Renal cortex interstitium (tissue), 11 donors: Measurements from ENCODE around the gene TNC. TPM values are rescaled to one million over a fixed set of nuclear protein-coding genes. Genes with fewer than 3 reads are reported as not detected.

Experiments
- DNase-seq, 11 donors: peaks; one replicate each; pipeline ENCODE4 v3.0.0-alpha.2; 2013; ENCODE audit warnings: low read depth in 9 of 11, low spot score in 4 of 11; ENCODE audit errors: extremely low read depth in 1 of 11
- polyA plus RNA-seq, 3 donors: library from polyadenylated mRNA; unstranded; fragments of 120-200 nt; gene quantifications; one replicate each; pipeline ENCODE4 v1.2.1, GENCODE V29; 2013; ENCODE audit not compliant: insufficient read length in 3 of 3

TNC gene
- polyA plus RNA-seq, 3 donors = 329 to 375 (median 366) TPM

DNA sequence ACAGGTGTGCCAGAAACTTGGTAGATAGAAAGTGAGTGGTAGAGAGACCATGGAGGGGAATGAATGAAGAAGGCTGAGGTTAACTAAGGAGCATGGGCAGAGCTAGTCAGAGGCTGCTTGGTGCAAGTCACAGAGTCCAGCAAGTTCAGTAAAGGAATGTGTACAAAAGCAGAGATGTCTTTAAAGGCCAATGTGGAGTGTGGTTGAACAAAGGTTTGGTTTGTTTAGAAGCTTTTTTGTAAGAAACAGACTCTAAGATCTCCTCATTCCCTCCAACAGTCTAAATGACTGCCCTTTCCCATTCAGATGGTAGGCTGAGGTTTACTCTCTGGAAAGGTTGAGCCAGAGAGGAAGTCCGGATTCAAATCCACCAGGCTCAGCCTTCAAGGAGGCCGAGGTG is 84.2 kb downstream of the TNC start:
- no peak for DNase-seq

DNA sequence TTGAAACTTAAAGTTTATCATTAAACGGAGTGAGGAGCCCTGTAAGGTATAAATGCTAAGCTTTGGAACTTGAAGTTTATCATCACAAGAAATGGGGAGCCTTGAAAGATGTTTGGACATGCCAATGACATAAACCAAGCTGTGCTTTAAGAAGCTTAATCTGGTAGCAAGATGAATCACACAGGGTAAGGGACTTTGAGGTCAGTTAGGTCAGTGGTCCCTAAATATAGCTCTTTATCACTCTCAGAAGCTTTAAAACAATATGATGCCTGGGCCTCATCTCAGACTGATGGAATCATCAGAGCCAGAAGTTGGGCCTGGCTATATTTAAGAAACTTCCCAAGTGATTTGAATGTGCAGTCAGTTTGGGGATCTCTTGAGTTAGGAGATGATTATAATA is 85.7 kb downstream of the TNC start:
- no peak for DNase-seq

DNA sequence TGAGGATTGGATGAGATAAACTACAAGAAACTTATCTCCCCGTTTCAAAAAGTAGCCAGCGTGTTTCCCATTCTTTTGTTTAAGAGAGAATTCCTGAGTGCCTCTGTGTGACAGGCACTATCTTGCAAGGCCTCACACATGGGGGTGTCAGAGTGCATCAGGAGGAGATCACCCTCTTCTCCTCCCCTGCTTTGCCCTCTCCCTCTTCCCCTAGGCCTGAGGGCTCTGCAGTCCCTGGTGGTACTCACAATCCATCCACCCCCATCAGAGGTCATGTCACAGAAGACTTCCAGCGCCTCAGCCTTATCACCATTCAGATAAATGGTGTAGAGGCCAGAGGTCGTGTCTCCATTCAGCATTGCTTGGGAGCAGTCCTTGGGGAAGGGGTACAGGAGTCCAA is 88.0 kb downstream of the TNC start:
- no peak for DNase-seq

DNA sequence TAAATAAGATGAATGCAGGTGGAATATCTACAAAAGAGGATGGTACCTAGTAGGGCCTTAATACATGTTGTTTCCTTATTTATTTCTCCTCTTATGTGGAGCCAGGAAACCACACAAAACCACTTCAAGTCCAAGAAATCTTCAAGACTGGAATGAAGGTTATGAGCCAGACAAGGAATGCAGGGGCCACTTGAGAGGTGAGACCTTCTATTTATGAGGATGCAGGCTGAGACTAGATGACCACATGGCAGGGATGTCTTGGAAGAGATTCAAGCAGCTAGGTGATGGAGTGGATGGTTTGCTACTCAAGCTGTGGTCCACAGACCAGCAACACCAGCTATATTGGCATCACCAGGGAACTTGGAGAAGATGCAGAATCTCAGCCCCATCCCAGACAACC is 92.2 kb downstream of the TNC start:
- DNase-seq = no peak

DNA sequence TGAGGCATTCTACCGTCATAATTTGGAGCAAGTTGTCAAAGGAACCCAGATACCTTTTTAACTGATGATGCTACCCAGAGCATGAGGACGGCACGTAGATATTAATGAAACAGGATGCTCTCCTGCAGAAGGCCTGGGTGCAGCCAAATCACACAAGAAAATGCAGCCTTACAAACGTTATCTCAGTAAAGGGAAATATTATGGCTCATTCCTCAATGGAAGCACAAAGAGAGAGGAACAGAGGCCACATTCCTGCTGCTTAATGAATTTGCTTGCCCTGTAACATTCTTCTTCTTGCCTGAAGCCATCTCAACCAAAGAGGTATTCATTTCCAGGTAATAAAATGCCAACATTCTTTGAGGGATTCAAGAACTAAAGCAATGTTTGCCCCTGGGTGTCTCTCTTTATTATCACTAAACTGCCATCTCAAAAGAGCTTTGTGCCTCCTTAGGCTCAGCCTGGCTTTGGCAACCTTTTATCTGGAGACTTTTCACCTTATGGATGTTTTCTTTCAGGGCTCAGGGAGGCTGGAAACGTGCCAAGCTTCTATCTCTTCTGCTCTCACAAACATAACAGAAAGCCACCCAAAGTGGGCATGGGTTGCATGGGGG is 92.9 kb downstream of the TNC start:
- DNase-seq = no peak

DNA sequence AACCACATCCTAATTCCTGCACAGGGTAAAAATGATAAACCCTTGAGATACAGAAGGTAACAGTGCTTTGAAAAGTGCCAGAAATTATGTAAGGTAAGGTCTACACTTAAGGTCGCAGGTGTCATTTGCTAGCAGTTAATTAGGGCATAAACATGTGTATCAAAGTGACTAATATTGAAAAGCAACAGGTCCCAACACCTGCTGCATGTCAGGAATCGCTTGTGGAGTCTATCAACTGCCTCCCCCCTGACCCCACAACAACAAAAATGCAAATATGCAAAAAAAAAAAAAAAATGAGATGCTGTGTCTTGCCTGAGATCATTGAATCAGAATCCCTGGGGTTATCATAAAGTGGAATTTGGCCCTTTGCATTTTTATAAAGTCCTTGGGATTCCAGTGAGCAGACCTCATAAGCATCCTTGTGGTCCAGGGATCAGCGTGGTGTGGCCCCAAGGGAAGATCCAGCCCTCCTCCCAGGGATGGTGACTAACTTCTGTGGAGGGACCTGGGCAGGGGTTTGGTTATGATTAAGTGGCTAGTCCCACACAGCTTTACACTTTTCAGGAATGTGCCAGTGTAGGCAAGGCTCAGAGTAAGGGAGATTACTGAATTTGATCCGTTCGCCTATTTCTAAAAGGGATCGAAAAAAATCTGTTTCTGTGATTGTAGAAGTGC is 95.1 kb downstream of the TNC start:
- DNase-seq = no peak

DNA sequence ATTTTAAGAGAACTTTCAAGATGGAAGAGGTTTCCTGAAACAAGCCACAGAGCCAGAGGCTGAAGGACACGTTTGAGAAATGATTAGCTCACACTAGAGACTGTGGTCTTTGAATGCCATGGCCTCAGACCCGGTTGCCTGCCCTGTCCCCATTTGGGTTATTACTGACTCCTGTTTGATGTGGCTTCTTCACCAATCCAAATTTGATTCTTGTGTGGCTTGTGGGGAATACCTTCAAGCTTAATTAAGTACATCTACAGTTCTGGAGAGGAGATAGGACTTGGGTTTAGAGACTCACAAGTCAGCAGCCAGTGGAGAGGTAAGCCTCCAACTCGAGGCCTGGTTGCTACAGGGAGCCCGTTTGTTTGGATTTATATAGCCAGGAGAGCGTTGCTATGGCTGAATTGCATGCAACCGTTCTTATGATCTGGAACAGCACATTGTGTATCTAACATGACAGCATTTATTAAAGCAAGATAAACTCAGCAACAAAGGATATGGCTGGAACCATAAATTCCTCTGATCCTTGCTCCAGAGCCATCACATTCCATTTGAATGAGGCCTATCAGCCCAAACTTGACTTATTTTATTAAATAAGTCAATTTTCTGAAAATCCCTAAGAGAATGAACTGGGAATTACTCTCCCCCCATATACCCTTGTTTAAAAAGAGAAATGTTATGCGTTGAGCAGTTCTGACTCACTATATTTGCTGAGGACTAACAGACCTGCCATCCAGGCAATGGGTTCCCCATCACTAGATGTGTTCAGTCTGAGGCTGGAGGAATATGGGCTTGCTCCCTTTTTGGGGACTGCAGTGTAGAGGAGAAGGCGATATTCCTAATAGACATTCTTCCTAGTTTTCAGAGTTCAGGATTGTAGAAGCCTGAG is 99.2 kb downstream of the TNC start:
- peak in 4 of 11 donors; percentile 2 to 10 (median 6) for DNase-seq

DNA sequence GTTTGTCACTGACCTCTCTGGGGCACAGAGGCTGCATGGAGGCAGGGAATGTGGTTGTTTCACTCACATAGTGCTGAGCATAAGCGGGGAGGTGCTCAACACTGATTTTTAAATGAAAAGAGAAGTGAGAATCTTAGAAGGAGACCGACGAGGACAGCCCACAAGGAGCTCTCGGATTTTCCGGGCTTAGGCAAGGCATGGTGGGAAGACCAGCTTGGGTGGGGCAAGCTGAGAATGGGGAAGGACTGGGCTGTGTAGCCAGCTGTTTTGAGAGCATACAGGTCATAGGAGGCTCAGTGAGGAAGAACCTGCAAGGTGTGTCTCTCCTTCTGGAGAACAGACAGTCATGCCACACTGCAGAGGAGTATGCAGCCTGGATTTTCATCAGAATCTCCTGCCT is 101.6 kb downstream of the TNC start:
- DNase-seq = no peak

DNA sequence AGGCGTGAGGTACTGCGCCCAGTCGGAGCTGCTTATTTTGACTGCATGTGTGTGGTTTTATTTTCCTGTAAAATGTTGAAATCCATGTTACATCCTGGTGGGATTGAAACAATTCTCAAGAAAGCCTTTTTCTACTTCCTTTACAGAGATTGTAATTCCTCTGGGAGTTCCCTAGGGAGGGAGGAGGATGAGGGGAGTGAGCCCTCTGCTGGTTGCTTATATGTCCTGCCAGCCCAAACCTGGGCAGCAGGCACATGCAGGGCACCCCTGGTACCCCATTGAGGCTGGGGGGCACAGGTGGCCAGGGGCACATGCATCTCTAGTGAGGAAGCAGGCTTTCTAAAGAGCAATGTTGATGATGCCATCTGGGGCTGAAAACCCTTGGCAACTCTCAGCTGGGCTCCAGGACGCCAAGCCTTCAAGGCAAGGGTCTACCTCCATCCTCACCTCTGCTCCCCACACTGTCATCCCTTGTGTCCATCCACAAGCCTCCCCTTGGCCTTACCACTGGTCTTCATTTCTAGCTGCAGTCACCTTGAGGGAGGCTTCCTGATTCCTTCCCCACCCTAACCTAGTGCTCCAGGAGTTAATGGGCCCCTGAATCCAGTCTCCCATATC is 102.8 kb downstream of the TNC start:
- peak in 7 of 11 donors; percentile 7 to 24 (median 16) for DNase-seq

DNA sequence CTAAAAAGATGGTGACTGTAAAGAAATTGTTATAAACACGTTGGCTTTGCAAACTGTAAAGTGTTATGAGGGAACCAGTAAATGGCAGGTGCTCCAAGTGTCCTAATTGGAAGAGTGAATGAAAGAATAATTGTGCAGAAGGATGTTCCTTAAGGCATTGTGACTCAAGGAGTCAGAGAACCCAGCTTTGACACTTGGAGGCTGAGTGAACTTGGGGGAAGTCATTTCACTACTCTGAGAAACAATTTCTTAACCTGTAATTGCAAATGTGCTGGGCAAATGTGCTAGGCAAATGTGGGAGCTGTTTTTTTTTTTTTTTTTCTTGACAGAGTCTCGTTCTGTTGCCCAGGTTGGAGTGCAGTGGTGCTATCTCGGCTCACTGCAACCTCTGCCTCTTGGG is 103.5 kb downstream of the TNC start:
- DNase-seq = no peak

DNA sequence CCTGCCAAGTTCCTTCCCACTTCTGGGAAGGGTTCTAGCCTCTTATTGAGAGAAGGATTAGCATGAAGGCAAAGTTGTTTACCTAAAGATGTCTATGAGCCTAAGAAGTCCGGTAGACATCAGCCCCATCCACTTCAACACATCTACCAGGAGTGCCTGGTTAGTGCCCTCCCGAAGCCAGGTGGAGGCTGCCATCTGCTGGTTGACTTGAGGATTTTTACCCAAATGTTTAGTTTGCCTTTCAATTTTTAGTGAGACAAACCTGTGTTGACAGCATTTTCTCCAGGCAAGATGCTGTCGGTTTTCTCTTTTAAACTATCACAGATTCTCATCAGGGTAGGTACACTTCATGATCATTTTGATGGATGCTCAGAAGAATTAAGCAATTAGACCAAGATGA is 104.0 kb downstream of the TNC start:
- DNase-seq = peak in 10 of 11 donors; percentile 25 to 62 (median 47)

DNA sequence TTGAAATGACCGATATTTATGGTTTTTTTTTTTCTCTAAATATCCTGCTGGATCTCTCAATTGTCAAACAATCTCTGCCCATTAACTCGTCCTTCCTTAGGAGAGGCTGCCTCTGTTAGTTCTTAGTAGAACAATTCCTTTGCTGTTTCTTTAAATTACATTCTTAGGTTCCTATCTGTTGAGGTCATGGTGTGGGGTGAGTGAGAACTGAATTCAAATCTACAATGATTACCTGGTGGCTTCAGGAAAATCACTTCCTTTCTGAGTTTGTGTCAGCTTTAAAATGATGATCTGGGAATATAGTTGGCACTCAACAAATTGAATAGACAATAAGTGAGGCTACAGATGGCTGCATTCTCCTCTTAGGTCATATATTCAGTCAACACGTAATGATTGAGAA is 105.5 kb downstream of the TNC start:
- no peak for DNase-seq

DNA sequence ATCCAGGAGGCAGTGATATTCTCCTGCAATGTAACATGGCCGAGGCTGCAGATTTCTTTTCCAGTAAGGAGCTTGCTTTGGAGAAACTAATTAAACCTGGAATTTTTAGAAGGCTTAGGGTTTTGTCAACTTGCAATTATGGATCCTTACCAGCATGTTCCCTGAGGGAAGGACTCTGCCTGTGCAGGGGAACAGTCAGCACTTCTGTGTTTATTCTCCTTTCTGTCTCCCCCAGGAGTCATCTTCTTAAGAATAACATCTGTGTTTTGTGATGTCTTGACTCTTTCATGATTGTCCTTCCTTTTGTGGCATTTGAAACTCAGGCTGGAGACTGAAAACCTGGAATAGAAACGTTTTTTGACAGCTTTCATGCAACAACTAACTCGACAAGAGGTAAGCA is 107.1 kb downstream of the TNC start:
- DNase-seq = no peak

DNA sequence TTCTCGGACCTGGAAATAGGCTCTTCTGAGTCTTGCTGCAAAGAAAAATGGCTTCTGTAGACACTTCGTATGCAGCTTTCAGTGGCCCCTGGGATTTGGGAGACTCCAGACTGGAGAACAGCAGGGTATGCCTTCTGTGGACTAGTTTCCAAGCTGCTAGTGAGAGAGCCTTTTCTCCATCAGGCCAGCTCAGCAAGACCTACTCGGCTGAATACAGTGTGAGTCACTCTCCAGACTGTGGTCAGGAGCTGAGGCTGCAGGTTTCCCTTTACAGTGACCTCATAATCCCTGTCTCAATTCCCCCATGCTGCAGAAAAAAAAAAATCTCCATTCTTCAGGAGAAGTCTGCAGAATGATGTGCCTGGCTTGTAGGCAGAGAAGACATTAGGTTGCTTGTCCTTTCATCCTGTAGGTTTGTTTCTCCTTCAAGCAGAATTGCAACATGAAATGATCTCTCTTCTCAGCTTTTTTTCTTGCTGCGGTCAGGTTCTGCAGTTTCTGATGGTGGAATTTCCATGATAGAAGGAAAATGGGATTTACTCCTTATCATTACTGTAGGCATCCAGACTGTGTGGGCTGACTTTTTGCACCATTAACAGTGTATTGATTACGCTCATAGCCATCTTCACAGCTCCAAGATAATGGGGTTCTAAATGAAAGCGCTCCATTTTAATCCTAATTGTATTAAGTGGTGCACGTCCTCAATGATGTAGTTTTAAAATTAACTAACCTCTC is 109.3 kb downstream of the TNC start:
- DNase-seq = no peak

DNA sequence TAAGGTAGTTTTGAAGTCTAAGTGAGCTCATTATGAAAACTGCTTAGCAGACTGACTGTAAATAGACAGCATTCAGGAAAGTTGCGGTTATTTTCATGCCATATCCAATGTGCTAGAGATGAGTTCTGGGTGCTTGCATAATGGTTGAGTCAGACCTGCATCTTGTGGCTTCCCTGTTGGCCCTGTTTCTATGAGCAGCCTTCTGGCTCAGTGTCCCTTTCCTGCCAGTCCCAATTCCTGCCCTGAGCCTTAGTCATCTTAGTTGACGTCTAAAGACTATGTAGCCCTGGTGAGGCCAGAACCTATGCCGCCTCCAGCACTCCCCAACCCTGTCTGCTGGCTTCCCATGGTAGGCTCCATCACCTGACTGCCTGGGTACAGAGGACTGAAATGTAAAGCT is 111.3 kb downstream of the TNC start:
- DNase-seq = no peak

DNA sequence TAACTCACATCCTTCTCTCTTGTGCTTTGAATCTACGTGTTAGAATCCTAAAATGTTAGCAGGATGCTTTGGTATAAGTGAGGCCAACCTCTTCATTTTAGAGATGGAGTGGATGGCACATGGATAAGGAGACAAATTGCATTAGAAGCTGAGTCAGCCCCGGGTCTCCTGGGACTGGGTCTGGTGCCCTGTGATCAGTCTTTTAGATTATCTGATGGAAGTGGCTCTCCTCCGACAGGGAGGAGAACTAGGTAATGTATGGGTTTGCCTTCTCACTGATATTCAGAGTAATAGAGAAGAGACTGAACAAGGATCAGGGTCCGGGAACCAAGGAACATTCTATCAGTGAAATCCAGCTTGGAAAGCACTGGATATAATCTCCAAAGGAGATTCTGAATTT is 112.6 kb downstream of the TNC start:
- no peak for DNase-seq

DNA sequence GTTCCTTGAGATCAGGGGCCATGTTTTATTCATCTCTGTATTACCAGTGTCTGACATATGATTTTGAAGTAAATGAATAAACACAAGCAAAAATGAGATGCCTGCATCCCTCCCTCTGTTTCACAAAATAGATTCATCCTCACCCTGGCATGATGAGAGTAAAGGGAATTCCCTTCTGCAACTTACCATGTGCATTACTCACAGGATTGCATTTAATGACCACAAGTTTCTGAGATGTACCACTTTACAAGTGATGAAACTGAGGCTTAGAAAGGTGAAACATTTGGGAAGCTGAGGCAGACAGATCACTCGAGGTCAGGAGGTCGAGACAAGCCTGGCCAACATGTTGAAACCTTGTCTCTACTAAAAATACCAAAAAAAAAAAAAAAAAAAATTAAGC is 113.4 kb downstream of the TNC start:
- DNase-seq = no peak

DNA sequence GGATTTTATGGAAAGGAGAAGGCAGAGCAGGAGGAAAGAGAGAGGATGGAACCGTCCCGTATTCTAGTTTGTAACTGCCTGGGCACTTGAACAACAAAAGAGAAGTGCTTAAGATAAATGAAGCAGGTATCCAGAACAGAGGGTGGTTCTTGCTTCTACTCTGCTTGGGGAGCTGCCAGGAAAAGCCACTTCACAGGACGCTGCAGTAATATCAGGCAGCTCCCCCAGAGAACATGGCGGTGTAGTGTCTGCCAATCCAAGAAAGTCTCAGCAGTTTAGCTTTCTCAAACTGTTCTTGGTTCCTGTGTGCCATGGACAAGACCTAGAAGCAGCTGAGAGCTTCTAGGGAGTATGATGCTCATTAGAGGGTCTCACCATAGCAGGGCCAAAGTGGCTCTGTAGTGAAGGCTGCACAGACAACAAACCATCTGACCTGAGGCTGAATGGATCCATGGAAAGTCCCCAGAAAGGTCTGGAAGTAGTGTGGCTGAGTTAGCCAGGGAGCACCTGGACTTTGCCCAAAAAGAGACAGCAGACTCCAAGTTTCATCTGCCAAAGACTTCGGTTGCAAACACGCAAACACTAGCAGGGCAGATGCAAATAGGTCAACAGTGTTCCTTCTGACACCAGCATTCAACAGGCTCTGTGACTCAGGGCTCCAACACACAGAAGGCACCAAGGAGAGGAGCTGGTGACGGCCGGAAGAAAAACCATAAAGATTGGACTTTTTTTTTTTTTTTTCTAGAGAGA is 115.4 kb downstream of the TNC start:
- no peak for DNase-seq
